HG02938 (cell line): ENCODE data around the gene HEPHL1.
"Not testable (repeated sequence)": the region's sequence is repeated elsewhere in the genome, so short reads cannot be mapped to it uniquely, and the experiment has no call there.

Experiments
- ATAC-seq: cut with Tn5 transposase; IDR thresholded peaks from one replicate; pipeline ENCODE4 v1.9.1; 2021; ENCODE audit warnings: mild to moderate bottlenecking, moderate library complexity; ENCODE audit not compliant: unreplicated experiment

HEPHL1 gene, protein sequence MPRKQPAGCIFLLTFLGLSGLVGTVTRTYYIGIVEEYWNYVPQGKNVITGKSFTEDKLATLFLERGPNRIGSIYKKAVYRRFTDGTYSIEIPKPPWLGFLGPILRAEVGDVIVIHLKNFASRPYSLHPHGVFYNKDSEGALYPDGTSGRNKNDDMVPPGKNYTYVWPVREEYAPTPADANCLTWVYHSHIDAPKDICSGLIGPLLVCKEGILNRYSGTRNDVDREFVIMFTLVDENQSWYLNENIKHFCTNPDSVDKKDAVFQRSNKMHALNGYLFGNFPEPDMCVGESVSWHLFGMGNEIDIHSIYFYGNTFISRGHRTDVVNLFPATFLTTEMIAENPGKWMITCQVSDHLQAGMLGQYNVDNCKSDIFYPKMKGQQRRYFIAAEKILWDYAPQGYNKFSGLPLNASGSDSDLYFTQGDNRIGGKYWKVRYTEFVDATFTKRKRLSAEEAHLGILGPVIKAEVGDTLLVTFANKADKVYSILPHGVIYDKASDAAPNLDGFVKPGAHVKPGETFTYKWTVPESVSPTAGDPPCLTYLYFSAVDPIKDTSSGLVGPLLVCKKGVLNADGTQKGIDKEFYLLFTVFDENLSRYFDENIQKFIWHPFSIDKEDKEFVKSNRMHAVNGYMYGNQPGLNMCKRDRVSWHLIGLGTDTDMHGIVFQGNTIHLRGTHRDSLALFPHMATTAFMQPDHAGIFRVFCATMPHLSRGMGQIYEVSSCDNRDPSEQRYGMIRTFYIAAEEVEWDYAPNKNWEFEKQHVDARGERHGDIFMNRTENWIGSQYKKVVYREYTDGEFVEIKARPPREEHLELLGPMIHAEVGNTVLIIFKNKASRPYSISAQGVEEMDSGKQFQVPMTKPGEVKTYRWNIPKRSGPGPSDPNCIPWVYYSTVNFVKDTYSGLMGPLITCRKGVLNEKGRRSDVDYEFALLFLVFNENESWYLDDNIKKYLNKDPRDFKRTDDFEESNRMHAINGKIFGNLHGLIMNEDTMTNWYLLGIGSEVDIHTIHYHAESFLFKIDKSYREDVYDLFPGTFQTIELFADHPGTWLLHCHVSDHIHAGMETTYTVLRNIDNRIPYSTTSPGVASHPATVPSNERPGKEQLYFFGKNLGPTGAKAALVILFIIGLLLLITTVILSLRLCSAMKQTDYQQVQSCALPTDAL

DNA sequence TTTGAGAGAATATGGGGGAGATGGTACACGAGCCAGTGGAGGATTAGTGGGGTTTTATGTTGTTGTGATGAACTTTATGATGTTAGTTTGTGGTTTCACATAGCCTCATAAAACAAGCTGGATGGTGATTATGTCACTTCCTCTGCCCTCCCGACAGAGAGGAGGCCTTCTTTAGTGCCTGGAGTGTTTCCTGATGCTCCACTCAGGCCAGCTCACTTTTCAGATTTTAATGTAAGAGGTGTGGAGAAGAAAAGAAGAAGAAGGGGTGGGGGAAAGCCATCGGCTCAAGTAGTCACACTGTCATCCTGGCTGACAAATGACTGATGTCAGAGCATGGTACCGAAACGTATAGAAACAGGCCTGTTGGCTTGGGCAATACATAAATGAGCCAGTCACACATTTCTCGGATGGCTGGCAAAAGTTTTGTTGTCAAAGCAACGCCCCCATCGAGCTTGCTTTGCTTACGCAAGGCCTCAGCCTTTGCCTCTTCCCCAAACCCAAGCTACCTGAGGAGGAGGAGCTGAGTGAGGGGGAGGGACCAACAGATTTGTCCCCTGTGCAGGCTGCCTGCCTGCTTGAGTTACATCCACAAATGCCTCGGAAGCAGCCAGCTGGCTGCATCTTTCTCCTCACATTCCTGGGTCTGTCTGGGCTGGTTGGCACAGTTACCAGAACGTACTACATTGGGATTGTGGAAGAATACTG lies at the start of gene HEPHL1:
Gene HEPHL1, plus strand, starts transcription at position 578 of the 705 bp plus-strand sequence. Its CDS starts 15 bp downstream, at position 593.
- ATAC-seq = no peak

DNA sequence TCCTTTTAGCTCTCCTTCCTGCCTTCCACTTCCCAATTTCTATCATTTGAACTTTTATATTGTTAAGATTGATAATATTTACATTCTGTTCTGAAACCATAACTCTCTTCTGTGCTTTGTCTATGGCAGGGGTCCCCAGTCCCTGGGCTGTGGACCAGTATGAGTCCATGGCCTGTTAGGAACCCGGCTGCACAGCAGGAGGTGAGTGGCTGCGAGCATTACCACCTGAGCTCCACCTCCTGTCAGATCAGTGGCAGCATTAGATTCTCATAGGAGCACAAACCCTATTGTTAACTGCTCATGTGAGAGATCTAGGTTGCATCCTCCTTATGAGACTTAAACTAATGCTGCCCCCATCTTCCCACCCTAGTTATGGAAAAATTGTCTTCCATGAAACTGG lies 48.4 kb upstream of the HEPHL1 start:
- ATAC-seq = no peak

DNA sequence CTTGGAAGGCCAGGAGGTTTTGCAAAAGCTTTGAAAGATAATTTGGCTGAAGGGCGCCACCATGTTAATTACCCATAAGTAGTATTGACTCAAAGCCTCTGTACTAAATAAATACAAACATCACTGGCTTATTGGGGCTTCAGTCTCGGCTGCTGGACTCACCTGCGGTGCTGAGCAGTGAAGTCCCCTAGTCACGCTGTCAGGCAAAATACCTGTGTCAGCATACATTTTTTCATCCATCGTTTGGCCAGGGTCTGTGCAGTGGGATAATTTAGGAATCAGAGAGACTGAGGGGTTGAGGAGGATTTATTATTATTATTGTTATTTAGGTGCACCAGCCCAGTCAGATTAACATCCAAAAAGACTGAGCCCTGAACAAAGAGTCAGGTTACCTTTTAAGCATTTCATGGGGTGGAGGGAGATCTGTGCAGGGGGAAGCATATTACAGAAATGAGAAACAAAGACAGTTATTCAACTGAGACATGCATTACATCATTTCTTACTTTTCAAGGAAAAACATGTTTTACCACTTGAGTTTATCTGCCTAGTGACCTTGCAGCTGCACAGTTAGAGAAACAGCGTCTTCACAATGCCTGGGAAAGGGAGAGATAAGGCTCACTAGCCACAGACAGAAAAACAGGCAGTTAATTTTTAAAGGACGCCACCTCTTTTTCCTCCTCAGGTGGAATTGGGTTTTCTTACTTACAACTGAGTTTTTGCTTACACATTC lies 47.7 kb upstream of the HEPHL1 start:
- ATAC-seq = not testable (repeated sequence)

DNA sequence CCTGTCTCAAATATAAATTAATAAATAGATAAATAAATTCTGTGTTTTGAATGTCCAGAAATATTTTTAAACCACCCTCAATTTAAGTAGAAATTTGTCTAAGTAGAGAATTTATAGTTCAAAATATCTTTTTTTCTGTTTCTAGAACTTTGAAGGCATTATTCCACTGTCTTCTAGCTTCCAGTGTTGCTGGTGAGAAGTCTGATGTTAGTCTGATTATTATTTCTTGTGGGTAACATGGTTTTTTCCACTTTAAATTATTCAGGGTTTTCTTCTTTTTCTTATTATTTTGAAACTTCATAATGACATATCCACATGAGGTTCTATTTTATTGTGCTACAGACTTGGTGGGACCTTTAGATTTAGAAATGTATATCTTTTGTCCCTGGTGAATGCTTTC lies 46.4 kb upstream of the HEPHL1 start:
- ATAC-seq = no peak

DNA sequence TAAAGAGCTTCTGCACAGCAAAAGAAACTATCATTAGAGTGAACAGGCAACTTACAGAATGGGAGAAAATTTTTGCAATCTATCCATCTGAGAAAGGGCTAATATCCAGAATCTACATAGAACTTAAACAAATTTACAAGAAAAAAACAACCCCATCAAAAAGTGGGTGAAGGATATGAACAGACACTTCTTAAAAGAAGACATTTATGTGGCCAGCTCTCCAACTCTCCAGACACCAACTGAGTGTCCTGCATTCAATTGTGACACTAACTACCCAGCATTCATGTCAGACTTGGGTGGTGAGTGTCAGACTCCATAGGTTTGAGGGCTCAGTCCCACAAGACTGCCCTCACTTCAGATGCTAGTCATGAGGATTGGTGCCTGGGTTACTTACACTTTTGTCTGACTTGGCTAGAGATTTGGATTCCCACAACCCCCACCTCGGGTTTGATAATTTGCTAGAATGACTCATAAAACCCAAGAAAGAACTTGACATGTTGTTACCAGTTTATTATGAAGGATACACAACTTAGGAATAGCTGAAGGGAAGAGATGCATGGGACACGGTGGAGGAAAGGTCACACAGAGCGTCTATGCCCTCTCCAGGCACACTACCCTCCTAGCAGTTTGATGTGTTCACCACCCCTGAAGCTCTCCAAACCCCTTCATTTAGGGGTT lies 44.4 kb upstream of the HEPHL1 start:
- not testable (repeated sequence) for ATAC-seq

DNA sequence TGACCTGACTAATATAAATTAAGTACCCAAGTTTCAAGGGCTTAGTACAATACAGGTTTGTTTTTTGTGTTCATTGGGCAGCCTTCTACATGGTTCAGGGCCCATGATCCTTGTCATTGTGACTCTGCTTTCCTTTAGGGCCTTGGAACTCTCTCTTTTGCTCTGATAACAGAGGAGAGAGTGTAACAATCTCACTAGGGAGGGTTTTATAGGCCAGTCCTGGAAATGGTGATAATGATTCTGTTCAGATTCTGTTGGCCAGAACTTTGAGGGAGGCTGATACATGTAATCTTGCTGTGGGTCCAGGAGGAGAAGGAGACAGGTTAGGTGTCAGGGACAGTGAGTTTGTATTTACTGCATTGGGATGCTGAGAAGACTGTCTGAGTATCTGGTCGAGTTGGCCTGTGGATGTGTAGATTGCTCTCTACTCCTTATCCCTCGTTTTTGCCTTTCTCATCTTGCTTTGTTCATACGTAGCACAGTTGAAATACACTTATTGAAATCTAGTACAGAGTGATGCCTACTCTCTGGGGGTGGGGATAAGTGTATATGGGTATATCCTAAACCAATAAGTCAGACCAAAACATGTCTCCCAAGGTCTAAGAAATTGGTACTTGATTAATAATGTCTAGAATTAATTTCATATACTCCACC lies 37.5 kb upstream of the HEPHL1 start:
- no peak for ATAC-seq

DNA sequence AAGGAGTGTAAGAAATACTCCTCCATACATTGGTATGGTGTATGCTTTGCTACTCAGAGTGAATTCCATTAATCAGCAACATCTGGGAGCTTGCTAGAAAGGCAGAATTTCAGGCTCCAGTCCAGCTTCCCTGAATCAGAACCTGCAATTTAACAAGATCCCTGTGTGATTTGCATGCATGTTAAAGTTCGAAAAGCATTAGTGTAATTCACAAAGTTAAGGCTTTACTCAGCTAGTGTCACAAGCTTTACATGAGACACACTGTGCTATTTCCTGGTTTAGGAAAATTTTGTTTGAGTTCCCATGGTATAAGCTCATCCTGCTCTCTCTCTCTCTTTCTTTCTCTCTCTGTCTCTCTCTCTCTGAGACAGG lies 37.0 kb upstream of the HEPHL1 start:
- ATAC-seq = no peak

DNA sequence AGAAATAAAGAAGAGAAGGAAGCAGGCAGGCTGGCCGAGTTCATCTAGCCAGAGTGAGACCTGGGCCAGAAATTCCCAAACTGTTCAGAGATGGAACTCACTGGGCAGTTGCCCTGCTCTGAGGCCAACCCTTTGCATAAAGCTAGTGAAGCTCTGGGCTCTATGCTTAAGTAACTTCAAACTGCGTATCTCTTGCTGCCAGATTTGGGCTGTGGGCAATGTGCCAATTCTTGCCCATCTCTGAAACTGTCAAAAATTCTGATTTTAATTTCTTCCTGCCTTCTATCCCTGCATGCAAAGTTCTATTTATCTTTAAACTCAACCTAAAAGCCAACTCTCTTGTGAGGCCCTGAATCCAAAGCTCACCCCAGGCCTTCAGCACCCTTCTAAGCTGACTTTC lies 36.2 kb upstream of the HEPHL1 start:
- no peak for ATAC-seq

DNA sequence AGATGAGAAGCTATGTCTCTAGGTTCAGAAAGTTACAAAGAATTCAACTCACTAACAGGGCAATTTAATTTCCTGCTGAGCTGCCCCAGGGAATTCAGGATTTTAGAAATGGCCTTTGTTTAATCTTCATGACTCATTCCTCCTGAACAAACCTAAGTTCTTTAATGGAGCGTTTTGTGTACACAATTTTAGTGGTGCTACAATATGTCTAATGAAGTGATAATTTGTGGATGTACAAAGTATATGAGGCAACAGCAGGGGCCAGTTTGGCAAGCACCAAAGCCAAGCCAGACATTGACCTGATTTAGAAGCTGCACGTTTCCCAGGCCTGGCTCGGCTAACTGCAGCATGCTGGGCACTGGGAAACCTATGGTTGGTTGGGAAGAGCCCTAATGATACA lies 34.4 kb upstream of the HEPHL1 start:
- no peak for ATAC-seq

DNA sequence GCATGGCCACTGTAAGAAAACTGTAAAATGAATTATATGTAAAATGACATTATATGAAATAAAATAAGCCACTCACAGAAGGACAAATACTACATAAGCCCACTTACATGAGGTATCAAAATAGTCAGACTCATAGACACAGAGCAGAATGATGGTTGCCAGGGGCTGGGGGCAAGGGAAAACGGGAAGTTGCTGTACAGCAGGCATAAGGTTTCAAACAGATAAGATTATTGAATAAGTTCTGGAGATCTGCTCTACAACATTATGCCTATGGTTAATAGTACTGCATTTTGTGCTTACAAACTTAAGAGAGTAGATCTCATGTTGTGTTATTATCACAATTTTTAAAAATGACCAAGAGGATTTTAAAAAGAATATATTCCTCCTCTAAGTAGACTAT lies 32.7 kb upstream of the HEPHL1 start:
- no peak for ATAC-seq

DNA sequence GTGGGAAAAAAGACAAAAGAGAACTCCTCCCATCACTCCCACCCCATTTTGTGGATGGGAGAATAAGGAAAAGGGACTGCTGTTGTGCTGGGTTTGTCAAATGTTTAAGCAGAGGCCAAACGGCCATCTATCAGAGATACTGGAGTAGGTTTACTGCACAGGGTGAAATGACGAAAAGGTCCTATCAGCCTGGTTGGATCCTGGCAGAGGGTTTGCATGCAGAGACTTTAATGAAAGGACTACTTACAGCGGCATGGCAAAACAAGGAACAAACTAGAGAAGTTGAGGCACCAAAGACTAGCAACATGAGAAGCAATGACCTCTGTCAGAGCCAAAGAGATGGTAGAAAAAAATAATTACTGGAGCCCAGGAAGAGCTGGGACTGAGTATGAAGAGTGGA lies 32.2 kb upstream of the HEPHL1 start:
- no peak for ATAC-seq

DNA sequence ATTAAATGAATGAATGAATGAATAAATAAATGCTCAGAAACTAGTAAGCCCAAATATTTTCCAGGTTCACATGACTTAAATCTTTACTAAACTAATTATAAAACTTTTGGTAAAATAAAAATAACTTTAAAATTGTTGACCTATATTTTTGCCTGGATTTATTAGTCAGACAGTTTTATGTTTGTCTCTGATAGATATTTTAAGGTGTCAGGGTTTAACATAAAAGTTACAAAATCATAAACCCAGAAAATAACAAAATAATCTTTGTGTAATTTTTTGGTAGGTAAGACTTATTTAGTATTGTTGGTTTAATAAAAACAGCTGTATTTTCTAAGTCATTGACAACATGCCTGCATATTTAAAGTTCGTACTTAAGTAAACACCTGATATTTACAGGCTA lies 27.4 kb upstream of the HEPHL1 start:
- ATAC-seq = no peak

DNA sequence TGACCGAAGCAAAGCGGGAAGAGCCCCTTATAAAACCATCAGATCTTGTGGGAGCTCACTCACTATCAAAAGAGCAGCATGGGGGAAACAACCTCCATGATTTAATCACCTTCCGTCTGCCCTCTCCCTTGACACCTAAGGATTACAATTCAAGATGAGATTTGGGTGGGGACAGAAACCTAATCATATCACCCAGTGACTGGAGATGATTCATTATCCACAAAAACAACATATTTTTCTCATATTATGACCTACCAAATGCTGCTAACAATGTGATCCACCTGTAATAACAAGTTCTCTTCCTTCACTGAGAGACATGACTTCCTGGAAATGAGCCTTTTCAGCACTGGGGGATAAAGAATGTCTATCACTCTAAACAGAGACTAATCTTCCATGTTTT lies 23.4 kb upstream of the HEPHL1 start:
- no peak for ATAC-seq

DNA sequence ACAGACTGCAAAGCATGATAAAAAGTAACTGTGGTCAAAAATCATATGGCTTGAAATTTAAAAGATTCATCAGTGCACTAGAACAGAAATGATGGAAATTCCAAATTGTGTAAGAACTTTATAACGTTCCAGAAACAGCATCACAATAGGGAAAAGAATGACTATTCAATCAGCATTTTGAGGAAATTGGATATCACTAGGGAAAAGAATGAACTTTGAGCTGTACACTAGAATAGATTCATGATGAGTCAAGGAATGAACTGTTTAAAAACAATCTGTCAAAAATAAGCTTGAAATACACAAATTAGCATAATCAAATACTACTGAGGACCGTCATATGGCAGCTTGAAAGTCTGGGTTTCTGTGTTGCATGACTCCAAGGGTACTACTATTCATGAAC lies 20.5 kb upstream of the HEPHL1 start:
- no peak for ATAC-seq

DNA sequence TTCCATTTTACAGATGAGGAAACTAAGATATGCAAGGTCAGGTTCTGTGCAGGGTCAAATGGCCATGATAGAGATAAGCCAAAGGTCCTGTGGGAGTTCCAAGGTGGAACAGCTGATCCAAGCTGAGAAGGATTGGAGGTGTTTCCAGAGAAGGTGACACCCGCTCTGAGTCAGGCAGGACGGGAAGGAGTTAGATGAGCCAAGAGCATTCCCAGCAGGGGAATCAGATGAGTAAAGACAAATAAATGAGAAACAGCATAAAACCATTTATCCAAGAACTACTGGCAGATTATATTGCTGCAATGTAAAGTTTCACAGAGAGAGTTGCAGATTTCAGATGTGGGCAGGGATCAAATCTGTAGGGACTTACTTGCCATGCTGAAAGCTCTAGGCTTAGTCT lies 18.9 kb upstream of the HEPHL1 start:
- ATAC-seq = no peak

DNA sequence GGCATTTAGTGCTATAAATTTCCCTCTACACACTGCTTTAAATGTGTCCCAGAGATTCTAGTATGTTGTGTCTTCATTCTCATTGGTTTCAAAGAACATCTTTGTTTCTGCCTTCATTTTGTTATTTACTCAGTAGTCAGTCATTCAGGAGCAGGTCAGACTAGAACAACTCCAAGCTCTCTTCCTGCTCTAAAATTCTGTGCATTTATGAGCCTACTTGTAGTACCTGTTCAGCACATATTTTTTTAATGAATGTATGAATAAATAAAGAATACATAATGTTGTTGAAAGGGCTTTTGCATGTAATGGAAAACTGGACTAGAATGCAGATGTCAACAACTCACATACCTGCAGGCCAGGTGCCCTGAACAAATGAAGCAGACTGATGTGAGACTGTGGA lies 13.7 kb upstream of the HEPHL1 start:
- ATAC-seq = no peak

DNA sequence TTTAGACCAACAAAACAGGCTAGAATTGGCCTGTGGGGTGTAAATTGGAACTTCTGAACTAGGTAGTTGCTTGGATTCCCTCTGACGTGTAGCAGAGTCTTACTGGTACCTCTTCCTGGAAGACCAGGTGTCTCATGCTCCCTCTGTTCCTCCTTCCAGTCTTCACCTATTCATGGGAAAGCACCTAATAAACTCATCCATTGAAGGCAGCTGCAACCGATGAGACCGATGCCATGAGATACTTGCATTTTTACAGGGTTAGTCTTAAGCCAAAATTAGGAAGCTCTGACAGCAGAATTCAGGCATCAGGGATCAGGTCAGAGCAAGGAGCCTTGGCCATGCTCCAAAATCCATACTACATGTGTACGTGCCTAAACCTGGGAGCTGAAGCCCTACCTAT lies 13.2 kb upstream of the HEPHL1 start:
- ATAC-seq = no peak

DNA sequence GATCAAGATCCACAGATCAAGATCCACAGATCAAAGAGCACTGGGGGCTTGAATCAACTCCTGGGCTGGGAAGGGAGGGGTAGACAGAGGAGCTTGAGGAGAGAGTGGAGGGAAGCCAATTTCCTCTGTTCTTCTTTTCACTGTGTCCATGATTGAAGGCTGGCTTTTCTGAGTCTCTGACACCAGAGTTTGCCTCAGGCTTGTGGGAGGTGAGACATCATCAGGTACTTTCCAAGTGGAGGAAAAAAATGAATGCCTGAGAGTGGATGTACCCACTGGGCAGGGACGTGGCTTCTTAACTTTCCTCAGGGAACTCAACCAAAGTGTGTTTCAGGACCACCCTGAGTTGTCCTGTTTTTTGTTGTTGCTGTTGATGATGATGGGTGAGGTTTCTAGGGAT lies 11.0 kb upstream of the HEPHL1 start:
- no peak for ATAC-seq

DNA sequence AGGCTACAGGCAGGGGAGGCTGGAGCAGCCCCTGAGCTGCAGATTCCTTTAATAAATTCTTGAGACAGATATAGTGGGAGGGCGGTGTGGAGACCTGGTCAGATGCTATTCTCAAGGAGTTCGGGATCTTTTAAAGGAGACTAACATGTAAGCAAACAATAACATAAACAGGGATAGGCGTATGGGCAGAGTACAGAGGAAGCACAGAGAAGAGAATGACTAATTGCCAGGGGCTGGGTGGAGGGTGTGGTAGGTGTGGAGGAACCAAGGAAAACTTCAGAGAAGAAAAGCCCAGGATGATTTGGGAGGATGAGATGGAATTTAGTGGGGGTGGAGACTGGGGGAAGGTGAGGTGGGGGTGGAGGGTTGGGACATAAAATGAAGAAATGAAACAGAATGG lies 9.7 kb upstream of the HEPHL1 start:
- ATAC-seq = no peak
